BLaER1 treated with 17β-estradiol and CSF1 and Interleukin-3, amounts not matched to agents 10 nM and 100 nM (cell line): ENCODE data around the gene AQP12A.
"Not testable (repeated sequence)": the region's sequence is repeated elsewhere in the genome, so short reads cannot be mapped to it uniquely, and the experiment has no call there.

Experiments
- H3K27ac ChIP-seq, 11 experiments: shearing (Covaris generic); formaldehyde crosslinking; 2 replicates each; pipeline ENCODE4 v1.8.1; 2022
- H3K27me3 ChIP-seq, 11 experiments: shearing (Covaris generic); formaldehyde crosslinking; 2 replicates each; pipeline ENCODE4 v1.8.1; 2022
- H3K36me3 ChIP-seq, 11 experiments: shearing (Covaris generic); formaldehyde crosslinking; 2 replicates each; pipeline ENCODE4 v1.8.1; 2022
- H3K4me1 ChIP-seq, 10 experiments: shearing (Covaris generic); formaldehyde crosslinking; 2 replicates each; pipeline ENCODE4 v1.8.1; 2022
- H3K4me2 ChIP-seq, 11 experiments: shearing (Covaris generic); formaldehyde crosslinking; 2 replicates each; pipeline ENCODE4 v1.8.1; 2022
- H3K4me3 ChIP-seq, 10 experiments: shearing (Covaris generic); formaldehyde crosslinking; 2 replicates each; pipeline ENCODE4 v1.8.1; 2022
- H3K9ac ChIP-seq, 11 experiments: shearing (Covaris generic); formaldehyde crosslinking; 2 replicates each; pipeline ENCODE4 v1.8.1; 2022
- H3K9me3 ChIP-seq, 11 experiments: shearing (Covaris generic); formaldehyde crosslinking; replicated peaks in 1 of 11; 2 replicates each; pipeline ENCODE4 v1.8.1; 2022
- H4K20me1 ChIP-seq, 11 experiments: shearing (Covaris generic); formaldehyde crosslinking; 2 replicates each; pipeline ENCODE4 v1.8.1; 2022
- Cebpa-rat ChIP-seq, 11 experiments: shearing (Covaris generic); IDR thresholded peaks; 2 replicates each; pipeline ENCODE4 v1.8.1; 2022

AQP12A gene, protein sequence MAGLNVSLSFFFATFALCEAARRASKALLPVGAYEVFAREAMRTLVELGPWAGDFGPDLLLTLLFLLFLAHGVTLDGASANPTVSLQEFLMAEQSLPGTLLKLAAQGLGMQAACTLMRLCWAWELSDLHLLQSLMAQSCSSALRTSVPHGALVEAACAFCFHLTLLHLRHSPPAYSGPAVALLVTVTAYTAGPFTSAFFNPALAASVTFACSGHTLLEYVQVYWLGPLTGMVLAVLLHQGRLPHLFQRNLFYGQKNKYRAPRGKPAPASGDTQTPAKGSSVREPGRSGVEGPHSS

DNA sequence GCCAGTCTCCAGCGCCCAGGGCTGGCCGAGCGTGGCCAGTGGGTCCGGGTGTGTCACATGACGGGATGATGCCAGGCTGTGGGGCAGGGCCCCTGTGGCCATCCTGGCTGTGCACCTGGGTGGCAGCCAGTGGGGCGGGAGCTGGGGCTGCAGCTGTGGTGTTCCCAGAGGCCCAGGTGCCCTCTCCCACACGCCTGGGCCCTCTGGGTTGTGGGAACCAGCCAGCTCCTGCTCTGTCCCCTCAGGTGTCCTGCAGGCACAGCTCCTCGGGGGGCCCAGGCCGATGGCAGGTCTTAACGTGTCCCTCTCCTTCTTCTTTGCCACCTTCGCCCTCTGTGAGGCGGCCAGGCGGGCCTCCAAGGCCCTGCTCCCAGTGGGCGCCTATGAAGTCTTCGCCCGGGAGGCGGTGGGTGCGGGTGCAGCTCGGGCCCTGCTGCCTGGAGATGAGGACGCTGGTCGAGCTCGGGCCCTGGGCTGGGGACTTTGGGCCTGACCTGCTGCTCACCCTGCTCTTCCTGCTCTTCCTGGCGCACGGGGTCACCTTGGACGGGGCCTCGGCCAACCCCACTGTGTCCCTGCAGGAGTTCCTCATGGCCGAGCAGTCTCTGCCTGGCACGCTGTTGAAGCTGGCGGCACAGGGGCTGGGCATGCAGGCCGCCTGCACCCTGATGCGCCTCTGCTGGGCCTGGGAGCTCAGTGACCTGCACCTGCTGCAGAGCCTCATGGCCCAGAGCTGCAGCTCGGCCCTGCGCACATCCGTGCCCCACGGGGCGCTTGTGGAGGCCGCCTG, at the start of gene AQP12A:
Gene AQP12A, plus strand, starts transcription at position 236 of the 790 bp plus-strand sequence. Its CDS starts 48 bp downstream, at position 284.
- H4K20me1 ChIP-seq, H3K27me3 ChIP-seq, H3K27ac ChIP-seq, H3K9ac ChIP-seq, H3K4me3 ChIP-seq, H3K36me3 ChIP-seq, H3K9me3 ChIP-seq: not testable (repeated sequence)
- Histone ChIP-seq H3K4me1 (peaks cover 5 to 16% (median 8%) of the 10 kb centered on the region in 10 experiments; a peak in 17 of 20 replicates), H3K4me2 (peak within 1 kb of the TSS in 6 of 11 experiments; percentile 43 to 69 (median 50); a peak in 5 of 22 replicates)

DNA sequence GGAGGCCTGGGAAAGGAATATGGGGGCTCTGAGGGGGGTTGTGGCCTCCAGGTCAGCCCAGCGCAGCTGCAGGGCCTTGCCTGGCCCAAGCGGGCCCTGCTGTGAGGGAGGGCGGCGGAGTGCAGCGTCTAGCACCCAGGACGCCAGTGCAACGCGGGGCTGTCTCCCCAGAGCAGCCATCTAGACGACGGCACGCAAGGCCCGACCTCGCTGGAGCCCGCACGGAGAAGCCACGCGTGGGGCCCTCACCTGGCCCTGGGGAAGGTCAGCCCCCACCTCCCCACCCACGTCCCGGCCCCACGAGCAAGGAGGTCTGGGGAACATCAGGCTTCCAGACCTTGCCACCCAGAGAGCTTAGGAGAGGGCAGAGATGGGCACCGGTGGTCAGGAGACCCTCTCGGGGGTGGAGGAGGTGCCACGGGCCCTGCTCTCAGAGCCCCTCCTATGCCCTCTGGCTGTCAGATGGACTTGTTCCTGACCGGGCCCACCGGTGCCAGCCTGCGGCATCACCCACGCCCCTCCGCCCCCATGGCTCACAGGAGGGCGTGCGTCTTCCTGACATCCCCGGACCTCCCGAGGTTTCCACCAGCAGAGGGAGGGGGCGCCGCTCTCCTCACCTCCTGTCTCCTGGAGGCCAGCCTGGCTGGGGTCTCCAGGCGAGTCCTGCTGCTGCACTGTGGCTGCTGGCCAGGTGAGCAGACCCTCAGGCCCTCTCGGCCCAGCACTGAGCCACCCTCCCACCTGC, 49.4 kb upstream of the AQP12A start:
- Histone ChIP-seq H3K36me3 (no peaks in the 10 kb centered on the region), H3K4me2 (no peak overlapping the region), H3K4me1 (peaks cover 6 to 23% (median 13%) of the 10 kb centered on the region in 10 experiments; a peak in 15 of 20 replicates), H3K27me3 (no peaks in the 10 kb centered on the region), H3K9ac (no peak overlapping the region), H3K27ac (no peak overlapping the region), H3K4me3 (no peak overlapping the region), H3K9me3 (peaks cover 6 to 51% (median 33%) of the 10 kb centered on the region in 11 experiments; a peak in 21 of 22 replicates), H4K20me1 (no peaks in the 10 kb centered on the region)
- no peak for TF ChIP-seq Cebpa-rat (IDR thresholded peaks at IDR 0.05)

DNA sequence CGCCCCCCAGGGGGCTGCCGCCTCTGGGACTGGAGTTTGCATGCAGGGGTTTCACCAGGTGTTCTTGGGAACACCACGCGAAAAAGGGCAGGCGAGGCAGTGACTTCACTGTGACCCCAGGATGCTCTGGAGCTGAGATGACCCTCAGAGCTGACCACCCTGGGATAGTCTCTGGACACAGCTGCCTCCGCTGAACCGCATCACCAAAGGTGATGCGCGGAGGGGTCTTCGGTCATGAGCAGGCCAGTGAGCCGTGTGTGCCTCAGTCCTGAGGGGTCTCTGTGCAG, 48.9 kb upstream of the AQP12A start:
- Histone ChIP-seq H3K9ac (no peak overlapping the region), H3K27me3 (peaks cover 0 to 5% (median under 1%) of the 10 kb centered on the region in 11 experiments; a peak in 9 of 22 replicates), H3K27ac (no peak overlapping the region), H3K36me3 (no peaks in the 10 kb centered on the region), H3K4me1 (peaks cover 6 to 23% (median 13%) of the 10 kb centered on the region in 10 experiments; a peak in 15 of 20 replicates), H4K20me1 (no peaks in the 10 kb centered on the region), H3K4me2 (no peak overlapping the region), H3K4me3 (no peak overlapping the region), H3K9me3 (peaks cover 6 to 51% (median 33%) of the 10 kb centered on the region in 11 experiments; a peak in 21 of 22 replicates)
- no peak for TF ChIP-seq Cebpa-rat (IDR thresholded peaks at IDR 0.05)

DNA sequence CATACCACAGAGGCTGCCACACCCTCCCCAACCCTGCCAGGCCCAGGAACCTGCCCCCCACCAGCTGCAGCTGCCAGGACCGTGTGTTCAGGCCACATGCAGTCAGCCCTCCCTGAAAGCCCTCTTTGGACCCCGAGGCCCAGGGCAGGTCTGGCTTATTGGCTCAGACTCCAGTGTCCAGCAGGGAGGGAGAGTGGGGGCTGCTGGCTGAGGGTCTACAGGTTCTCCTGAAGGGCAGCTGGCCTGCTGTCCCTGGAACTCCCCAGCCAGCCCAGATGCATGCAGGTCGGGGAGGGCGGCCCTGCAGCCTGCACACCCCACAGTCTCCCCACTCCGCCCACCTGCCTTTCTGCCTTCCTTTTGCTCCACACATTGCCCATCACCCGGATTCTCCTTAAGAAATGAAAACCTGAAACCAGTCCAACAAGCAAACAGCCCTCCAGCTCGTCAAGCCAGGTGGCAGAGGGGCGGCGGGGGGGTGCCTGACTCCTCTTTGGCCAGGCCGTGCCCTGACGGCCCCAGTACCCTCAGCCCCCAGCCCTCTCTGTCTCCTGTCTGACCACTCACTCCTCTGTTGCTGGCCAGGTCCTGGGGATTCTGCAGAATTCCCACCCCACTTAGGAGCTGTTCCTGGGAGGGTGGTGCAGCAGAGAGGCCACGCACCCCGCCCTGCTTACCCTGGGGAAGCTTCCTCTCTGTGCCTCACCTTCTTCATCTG, 48.4 kb upstream of the AQP12A start:
- H3K9ac ChIP-seq = no peak overlapping the region
- H3K4me1 ChIP-seq = peaks cover 7 to 28% (median 15%) of the 10 kb centered on the region in 10 experiments; a peak in 17 of 20 replicates
- no peak overlapping the region for H3K4me3 ChIP-seq
- peaks cover 6 to 51% (median 33%) of the 10 kb centered on the region in 11 experiments; a peak in 21 of 22 replicates for H3K9me3 ChIP-seq
- H3K27me3 ChIP-seq = peaks cover 0 to 10% (median 6%) of the 10 kb centered on the region in 11 experiments; a peak in 16 of 22 replicates
- H3K27ac ChIP-seq = no peak overlapping the region
- H3K36me3 ChIP-seq = no peaks in the 10 kb centered on the region
- H4K20me1 ChIP-seq = no peaks in the 10 kb centered on the region
- TF ChIP-seq Cebpa-rat (IDR thresholded peaks at IDR 0.05) = no peak
- no peak overlapping the region for H3K4me2 ChIP-seq

DNA sequence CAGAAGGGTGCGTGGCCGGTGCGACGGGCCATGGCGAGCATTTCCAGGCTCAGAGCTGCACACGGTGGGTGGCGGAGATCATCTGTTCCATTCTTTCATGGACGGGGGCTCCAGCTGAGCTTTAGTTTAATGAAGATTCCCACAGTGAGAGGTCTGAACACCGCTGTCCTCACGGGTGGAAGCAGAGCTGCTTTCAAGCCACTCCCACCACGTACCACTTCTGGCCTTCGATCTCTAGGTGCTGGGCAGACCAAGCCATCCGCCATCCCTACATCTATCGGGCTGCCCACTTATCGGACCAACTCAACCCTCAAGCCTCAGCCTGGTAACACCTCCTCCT, 47.9 kb upstream of the AQP12A start:
- Histone ChIP-seq H3K27ac (no peak overlapping the region), H3K27me3 (peaks cover 4 to 14% (median 11%) of the 10 kb centered on the region in 11 experiments; a peak in 20 of 22 replicates), H4K20me1 (no peaks in the 10 kb centered on the region), H3K36me3 (no peaks in the 10 kb centered on the region), H3K9ac (no peak overlapping the region), H3K9me3 (peaks cover 6 to 47% (median 33%) of the 10 kb centered on the region in 11 experiments; a peak in 21 of 22 replicates), H3K4me1 (peaks cover 8 to 33% (median 20%) of the 10 kb centered on the region in 10 experiments; a peak in 18 of 20 replicates), H3K4me3 (no peak overlapping the region), H3K4me2 (no peak overlapping the region)
- TF ChIP-seq Cebpa-rat (IDR thresholded peaks at IDR 0.05) = no peak

DNA sequence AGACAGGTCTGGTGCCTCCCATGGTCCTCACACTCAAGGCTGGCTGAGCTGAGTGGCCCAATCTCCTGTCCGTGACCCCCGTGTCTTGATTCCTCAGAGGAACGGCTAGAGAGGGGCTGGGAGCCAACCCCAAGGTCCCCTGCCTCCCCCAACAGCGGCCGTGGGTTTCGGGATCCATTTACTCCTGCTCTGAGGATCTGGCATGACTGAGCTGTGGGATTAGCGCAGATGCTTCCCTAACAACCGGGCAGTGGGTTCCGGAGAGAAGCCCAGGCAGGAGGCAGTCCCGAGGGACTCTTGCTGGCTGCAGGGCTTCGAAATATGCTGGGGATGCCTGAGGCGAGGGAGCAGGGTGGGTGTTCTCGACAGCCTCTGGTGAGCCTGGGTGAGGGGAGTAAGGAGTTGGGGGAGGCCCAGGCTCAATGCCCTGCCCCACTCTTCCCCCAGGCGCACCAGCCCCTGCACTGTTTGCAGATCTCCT, 47.5 kb upstream of the AQP12A start:
- Histone ChIP-seq H3K9me3 (peaks cover 6 to 42% (median 32%) of the 10 kb centered on the region in 11 experiments; a peak in 21 of 22 replicates), H3K4me2 (peak overlapping the region in 6 of 11 experiments; percentile 9 to 48 (median 26); a peak in 5 of 22 replicates), H3K27ac (no peak overlapping the region), H3K27me3 (peaks cover 8 to 18% (median 15%) of the 10 kb centered on the region in 11 experiments; a peak in 20 of 22 replicates), H4K20me1 (no peaks in the 10 kb centered on the region), H3K4me1 (peaks cover 8 to 35% (median 22%) of the 10 kb centered on the region in 10 experiments; a peak in 18 of 20 replicates), H3K36me3 (no peaks in the 10 kb centered on the region), H3K4me3 (no peak overlapping the region), H3K9ac (no peak overlapping the region)
- no peak for TF ChIP-seq Cebpa-rat (IDR thresholded peaks at IDR 0.05)

DNA sequence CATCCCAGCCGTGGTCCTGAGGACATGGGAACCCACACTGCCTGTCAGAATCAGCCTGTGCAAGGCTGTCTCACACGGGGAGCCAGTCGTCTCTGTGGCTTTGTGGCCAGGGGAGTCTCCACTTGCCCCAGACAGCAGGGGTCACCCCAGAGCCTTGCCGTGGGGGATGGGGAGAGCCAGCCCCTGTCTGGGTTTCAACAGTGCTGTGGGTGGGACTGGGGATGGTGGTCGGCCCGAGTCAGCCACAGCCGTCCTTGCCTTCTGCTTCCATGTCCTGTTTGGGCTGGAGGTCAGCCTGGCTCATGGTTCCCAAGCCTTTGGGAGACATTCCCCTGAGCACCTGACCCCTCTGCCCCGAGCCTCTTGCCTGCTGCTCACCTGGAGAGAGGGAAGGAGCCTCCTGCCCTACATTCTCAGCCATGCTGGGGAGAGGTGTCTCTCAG, 46.8 kb upstream of the AQP12A start:
- peaks cover 1 to 36% (median 26%) of the 10 kb centered on the region in 11 experiments; a peak in 21 of 22 replicates for H3K9me3 ChIP-seq
- peak overlapping the region in 5 of 11 experiments; percentile 9 to 48 (median 25); a peak in 3 of 22 replicates for H3K4me2 ChIP-seq
- H3K4me1 ChIP-seq = peaks cover 8 to 35% (median 22%) of the 10 kb centered on the region in 10 experiments; a peak in 18 of 20 replicates
- H3K4me3 ChIP-seq = no peak overlapping the region
- no peaks in the 10 kb centered on the region for H4K20me1 ChIP-seq
- peaks cover 9 to 23% (median 18%) of the 10 kb centered on the region in 11 experiments; a peak in 20 of 22 replicates for H3K27me3 ChIP-seq
- no peak for TF ChIP-seq Cebpa-rat (IDR thresholded peaks at IDR 0.05)
- no peak overlapping the region for H3K27ac ChIP-seq
- H3K36me3 ChIP-seq = no peaks in the 10 kb centered on the region
- H3K9ac ChIP-seq = no peak overlapping the region

DNA sequence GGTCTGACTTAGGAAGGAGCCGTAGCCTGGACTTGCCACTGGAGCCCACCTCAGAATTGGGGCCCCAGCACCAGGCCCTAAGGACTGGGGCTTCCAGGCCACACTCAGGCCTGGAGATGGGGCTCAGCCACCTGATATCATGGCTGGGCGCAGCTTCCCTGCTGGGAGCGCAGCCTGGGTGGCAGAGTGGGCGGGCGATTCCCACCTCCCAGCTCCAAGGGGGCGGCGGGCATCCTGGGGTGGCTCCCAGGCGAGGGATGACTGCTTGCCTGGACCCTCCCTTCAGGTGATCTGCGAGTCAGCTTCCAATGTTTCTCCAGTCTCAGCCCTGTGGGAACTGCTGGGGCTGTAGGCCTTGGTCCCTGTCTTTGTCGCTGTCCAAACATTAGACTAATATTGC, 46.3 kb upstream of the AQP12A start:
- H3K4me2 ChIP-seq = no peak overlapping the region
- peaks cover 2 to 31% (median 22%) of the 10 kb centered on the region in 11 experiments; a peak in 21 of 22 replicates for H3K9me3 ChIP-seq
- H4K20me1 ChIP-seq = no peaks in the 10 kb centered on the region
- no peak overlapping the region for H3K9ac ChIP-seq
- peaks cover 8 to 35% (median 22%) of the 10 kb centered on the region in 10 experiments; a peak in 18 of 20 replicates for H3K4me1 ChIP-seq
- H3K27me3 ChIP-seq = peaks cover 9 to 23% (median 18%) of the 10 kb centered on the region in 11 experiments; a peak in 20 of 22 replicates
- H3K36me3 ChIP-seq = no peaks in the 10 kb centered on the region
- H3K4me3 ChIP-seq = no peak overlapping the region
- H3K27ac ChIP-seq = no peak overlapping the region
- no peak for TF ChIP-seq Cebpa-rat (IDR thresholded peaks at IDR 0.05)
